ENCODE data around the gene VWA3B. TPM values are rescaled to one million over a fixed set of nuclear protein-coding genes. Genes with fewer than 3 reads are reported as not detected.

Gene VWA3B
- total RNA-seq, 1 donor from 2014 or later = not detected

DNA sequence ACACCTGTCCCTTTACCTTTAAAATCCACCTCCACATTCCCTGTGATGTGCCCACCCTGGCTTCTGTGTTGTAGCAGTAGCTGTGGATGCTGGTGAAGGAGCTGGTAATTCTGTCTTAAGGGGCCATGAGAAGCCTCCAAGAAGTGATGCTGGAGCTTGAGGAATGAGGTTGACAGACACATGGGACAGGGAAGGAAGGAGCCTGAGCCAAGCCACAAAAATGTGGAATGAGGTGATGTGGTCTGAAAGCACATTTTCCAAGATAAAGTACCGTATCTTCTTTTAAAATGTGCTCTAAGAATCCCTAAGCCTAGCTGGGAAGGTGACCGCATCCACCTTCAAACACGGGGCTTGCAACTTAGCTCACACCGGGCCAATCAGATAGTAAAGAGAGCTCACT is 31.2 kb downstream of the VWA3B start:
- intact Hi-C loops (cut with DNase I) = no loop called here
- DNase-seq (ENCODE audit: low spot score in 2 of 2) = no peak

DNA sequence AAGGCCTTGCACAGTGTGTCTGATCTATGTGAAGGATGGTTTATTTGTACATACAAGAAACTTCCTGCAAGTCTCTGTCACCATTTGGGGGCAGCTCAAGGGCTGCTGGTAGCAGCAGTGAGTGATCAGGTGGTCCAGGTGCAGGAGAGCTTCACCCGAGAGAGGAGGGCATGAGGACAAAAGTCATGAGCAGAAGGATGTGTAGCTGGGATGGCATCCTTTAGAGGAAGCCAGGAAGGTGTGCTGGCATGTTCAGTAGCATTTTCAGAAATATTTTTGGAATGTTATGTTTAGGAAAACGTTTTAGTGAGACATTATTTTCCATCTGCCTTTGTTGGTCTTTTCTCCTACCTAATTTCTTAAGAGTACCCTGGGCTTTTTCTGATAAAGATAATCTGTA is 31.9 kb downstream of the VWA3B start:
- intact Hi-C loops (cut with DNase I) = no loop called here
- Histone ChIP-seq H3K27ac (no peak overlapping the region), H3K36me3 (no peaks in the 10 kb centered on the region), H3K4me3 (no peak overlapping the region), H3K9me3 (no peaks in the 10 kb centered on the region), H3K27me3 (no peaks in the 10 kb centered on the region), H3K4me1 (no peaks in the 10 kb centered on the region)
- TF ChIP-seq, protein P1, sequence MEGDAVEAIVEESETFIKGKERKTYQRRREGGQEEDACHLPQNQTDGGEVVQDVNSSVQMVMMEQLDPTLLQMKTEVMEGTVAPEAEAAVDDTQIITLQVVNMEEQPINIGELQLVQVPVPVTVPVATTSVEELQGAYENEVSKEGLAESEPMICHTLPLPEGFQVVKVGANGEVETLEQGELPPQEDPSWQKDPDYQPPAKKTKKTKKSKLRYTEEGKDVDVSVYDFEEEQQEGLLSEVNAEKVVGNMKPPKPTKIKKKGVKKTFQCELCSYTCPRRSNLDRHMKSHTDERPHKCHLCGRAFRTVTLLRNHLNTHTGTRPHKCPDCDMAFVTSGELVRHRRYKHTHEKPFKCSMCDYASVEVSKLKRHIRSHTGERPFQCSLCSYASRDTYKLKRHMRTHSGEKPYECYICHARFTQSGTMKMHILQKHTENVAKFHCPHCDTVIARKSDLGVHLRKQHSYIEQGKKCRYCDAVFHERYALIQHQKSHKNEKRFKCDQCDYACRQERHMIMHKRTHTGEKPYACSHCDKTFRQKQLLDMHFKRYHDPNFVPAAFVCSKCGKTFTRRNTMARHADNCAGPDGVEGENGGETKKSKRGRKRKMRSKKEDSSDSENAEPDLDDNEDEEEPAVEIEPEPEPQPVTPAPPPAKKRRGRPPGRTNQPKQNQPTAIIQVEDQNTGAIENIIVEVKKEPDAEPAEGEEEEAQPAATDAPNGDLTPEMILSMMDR (IDR thresholded peaks at IDR 0.05) = no peak
- DNase-seq (ENCODE audit: low spot score in 2 of 2) = no peak

More for the DNA sequence above, 31.2 kb downstream of the VWA3B start:
- TF ChIP-seq, protein P1 (IDR thresholded peaks at IDR 0.05) = no peak
- no peak overlapping the region for H3K27ac ChIP-seq
- H3K27me3 ChIP-seq = no peaks in the 10 kb centered on the region
- no peaks in the 10 kb centered on the region for H3K36me3 ChIP-seq
- H3K4me3 ChIP-seq = no peak overlapping the region
- peaks cover 0 to 7% of the 10 kb centered on the region in 2 donors for H3K9me3 ChIP-seq
- no peaks in the 10 kb centered on the region for H3K4me1 ChIP-seq

DNA sequence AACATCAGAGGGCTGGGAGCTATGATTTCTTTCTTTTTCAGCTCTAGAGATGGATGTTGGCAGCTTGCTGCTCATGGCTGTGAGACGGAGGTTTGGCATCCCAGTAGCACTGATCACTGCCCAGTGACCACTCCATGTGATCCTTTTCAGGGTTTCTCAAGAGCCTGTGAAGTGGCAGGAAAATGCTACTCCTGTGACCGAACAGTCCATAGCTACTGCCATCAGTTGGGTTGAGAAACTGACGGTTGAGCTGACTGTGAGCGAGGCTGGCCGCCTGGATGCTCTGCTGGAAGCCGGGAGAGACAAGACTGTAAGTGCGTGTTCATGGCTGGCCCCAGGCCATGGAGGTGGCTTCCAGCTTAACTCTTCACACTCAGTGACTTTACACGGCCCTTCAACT is 34.2 kb downstream of the VWA3B start:
- H3K36me3 ChIP-seq = no peaks in the 10 kb centered on the region
- no peaks in the 10 kb centered on the region for H3K9me3 ChIP-seq
- no peaks in the 10 kb centered on the region for H3K27me3 ChIP-seq
- H3K4me3 ChIP-seq = no peak overlapping the region
- DNase-seq (ENCODE audit: low spot score in 2 of 2) = no peak
- no peak overlapping the region for H3K27ac ChIP-seq
- intact Hi-C loops (cut with DNase I) = no loop called here
- H3K4me1 ChIP-seq = no peaks in the 10 kb centered on the region
- TF ChIP-seq, protein P1 (IDR thresholded peaks at IDR 0.05) = no peak

DNA sequence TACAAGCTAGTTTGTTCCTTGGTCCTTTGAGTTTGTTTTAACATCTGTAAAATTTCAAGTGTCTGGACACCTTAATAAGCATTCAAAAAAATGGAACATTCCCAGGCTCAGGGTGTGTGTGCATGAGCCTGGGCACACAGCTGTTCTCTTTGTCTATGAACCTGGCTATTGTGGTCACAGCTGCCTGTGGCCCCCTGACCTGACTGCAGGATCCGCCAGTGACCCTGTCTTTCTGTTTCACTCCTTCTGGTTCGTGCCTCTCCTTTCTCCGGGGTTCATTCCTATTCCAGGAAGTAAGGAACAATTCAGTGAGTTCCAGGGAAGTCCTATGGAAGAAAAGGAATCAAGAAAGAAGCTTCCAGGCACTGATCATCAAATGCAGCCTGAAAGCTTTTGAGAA is 35.6 kb downstream of the VWA3B start:
- Histone ChIP-seq H3K27me3 (no peaks in the 10 kb centered on the region), H3K4me3 (no peak overlapping the region), H3K36me3 (no peaks in the 10 kb centered on the region), H3K4me1 (no peaks in the 10 kb centered on the region), H3K27ac (no peak overlapping the region), H3K9me3 (no peaks in the 10 kb centered on the region)
- TF ChIP-seq, protein P1 (IDR thresholded peaks at IDR 0.05) = no peak
- DNase-seq (ENCODE audit: low spot score in 2 of 2) = no peak
- intact Hi-C loops (cut with DNase I) = no loop called here

DNA sequence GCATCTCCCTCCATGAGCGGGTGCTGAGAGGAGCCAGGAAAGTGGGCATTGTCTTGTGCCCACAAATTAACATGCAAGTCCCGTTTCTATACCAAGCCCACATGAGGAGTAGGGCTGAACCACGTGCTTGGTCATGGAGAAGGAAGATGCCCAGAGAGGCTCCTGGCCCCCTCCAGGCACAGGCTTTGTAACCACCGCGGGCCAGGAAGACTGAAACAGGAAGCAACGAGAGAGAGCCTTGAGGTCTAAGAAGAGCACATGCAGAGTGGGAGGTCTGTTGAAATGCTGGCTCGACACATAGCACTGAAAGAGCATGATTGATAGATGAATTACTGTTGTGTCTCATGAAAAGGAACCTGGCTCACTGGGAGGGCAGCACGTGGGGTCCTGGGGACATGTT is 36.3 kb downstream of the VWA3B start:
- no peak for DNase-seq (ENCODE audit: low spot score in 2 of 2)
- intact Hi-C loops (cut with DNase I) = no loop called here

More for the DNA sequence above, 36.3 kb downstream of the VWA3B start:
- Histone ChIP-seq H3K27me3 (no peaks in the 10 kb centered on the region), H3K9me3 (no peaks in the 10 kb centered on the region), H3K27ac (no peak overlapping the region), H3K36me3 (no peaks in the 10 kb centered on the region), H3K4me1 (no peaks in the 10 kb centered on the region), H3K4me3 (no peak overlapping the region)
- TF ChIP-seq, protein P1 (IDR thresholded peaks at IDR 0.05) = no peak

Measured in ascending aorta (tissue), 2 donors.